Calu3 (cell line): Measurements from ENCODE around the gene DIAPH2. TPM values are rescaled to one million over a fixed set of nuclear protein-coding genes. Genes with fewer than 3 reads are reported as not detected.

Source experiments
- BruUV-seq: library from RNA; stranded (reverse); fragments of 400-500 nt; replicated peaks from 2 replicates; lab custom pipeline; 2021; lab: Mats Ljungman, UMichigan
- CTCF ChIA-PET: fragments of 300-600 bp; sonication (Branson Sonifier 250); formaldehyde crosslinking; loops from one replicate; lab custom pipeline; 2022; ENCODE audit warnings: antibody characterized with exemption; lab: Charles Lee
- DNase-seq: peaks from one replicate; pipeline ENCODE4 v3.0.0; 2022
- H3K27ac Mint-ChIP-seq: one replicate; pipeline ENCODE4 v1.8.0; 2022; ENCODE audit warnings: mixed read lengths; ENCODE audit not compliant: unreplicated experiment
- H3K27me3 Mint-ChIP-seq: one replicate; pipeline ENCODE4 v1.8.0; 2022; ENCODE audit warnings: mixed read lengths; ENCODE audit not compliant: unreplicated experiment
- H3K36me3 Mint-ChIP-seq: one replicate; pipeline ENCODE4 v1.8.0; 2022; ENCODE audit warnings: mild to moderate bottlenecking, moderate library complexity, mixed read lengths; ENCODE audit not compliant: insufficient read depth, unreplicated experiment
- H3K4me1 Mint-ChIP-seq: one replicate; pipeline ENCODE4 v1.8.0; 2022; ENCODE audit warnings: mild to moderate bottlenecking, low read depth, mixed read lengths; ENCODE audit not compliant: unreplicated experiment
- H3K4me3 Mint-ChIP-seq: one replicate; pipeline ENCODE4 v1.8.0; 2022; ENCODE audit warnings: mild to moderate bottlenecking, low read depth, moderate library complexity, mixed read lengths; ENCODE audit not compliant: unreplicated experiment
- H3K9me3 Mint-ChIP-seq: one replicate; pipeline ENCODE4 v1.8.0; 2022; ENCODE audit warnings: low read depth, mixed read lengths; ENCODE audit not compliant: unreplicated experiment
- intact Hi-C: fragments of 100-400 bp; cut with micrococcal nuclease; formaldehyde crosslinking; loops from one replicate; pipeline ENCODE4 v1.10.0; 2022; ENCODE audit not compliant: unreplicated experiment
- total RNA-seq: library from RNA; stranded (reverse); gene quantifications from 2 replicates; pipeline ENCODE4 v1.2.3, GENCODE V29; 2022
- TF ChIP-seq, protein P1 (sequence below): fragments of 200-600 bp; IDR thresholded peaks from one replicate; pipeline ENCODE4 v1.8.0; 2022; ENCODE audit warnings: antibody characterized with exemption; ENCODE audit not compliant: unreplicated experiment

The DIAPH2 gene
- total RNA-seq, 1 experiment from 2014 or later = 24.2 TPM

DNA sequence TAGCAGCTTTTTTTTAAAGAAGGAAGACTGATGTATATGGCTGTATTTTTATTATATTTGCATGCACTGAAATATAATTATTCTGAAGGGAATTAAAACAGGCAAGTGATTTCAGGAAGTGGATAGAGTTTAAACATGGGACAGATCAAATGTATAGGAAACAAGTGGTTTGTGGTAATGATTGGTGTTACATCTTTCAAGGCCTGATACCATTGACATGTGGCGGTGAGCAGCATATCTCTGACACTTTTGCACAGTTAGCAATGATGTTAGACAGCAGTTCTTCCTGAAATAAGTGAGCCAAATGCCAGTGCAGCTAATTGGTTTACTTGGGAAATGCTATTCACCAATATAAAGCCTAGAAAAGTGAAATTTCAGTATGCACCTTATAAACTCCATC, 471.2 kb downstream of the DIAPH2 start:
- Mint-ChIP-seq H3K4me3 (no peak overlapping the region), H3K27ac (no peak overlapping the region), H3K4me1 (peaks cover 9% of the 10 kb centered on the region), H3K9me3 (peaks cover 2% of the 10 kb centered on the region), H3K36me3 (no peaks in the 10 kb centered on the region), H3K27me3 (no peaks in the 10 kb centered on the region)
- TF ChIP-seq, protein P1, sequence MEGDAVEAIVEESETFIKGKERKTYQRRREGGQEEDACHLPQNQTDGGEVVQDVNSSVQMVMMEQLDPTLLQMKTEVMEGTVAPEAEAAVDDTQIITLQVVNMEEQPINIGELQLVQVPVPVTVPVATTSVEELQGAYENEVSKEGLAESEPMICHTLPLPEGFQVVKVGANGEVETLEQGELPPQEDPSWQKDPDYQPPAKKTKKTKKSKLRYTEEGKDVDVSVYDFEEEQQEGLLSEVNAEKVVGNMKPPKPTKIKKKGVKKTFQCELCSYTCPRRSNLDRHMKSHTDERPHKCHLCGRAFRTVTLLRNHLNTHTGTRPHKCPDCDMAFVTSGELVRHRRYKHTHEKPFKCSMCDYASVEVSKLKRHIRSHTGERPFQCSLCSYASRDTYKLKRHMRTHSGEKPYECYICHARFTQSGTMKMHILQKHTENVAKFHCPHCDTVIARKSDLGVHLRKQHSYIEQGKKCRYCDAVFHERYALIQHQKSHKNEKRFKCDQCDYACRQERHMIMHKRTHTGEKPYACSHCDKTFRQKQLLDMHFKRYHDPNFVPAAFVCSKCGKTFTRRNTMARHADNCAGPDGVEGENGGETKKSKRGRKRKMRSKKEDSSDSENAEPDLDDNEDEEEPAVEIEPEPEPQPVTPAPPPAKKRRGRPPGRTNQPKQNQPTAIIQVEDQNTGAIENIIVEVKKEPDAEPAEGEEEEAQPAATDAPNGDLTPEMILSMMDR = no peak
- BruUV-seq = no TSS peak
- intact Hi-C loops = no loop called here
- CTCF ChIA-PET = no interaction called here
- DNase-seq = no peak

DNA sequence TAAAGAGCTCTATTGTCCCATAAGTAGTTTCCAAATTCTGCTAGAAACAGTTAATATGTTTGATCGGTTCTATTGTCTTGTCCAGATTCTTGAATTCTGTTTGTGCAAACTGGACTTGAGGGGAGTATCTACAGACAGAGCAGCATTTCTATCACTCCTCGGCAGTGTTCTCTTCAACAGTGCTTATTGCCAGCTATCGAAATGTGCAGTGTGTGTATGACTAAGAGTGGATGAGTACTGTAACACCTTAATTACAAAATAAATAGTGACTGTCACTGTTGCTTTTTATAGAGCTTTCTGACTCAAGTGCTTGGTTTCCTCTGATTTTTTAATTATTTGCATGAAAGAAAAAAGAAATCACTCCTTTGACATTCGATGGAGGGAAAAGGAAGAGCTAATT, 473.6 kb downstream of the DIAPH2 start:
- intact Hi-C loops = no loop called here
- TF ChIP-seq, protein P1 = no peak
- CTCF ChIA-PET = interaction anchor here (0.6 kb wide), 1 partner anchor 551 kb away, joined by 5 read pairs; no protein-coding TSS in a partner anchor
- BruUV-seq = no TSS peak
- Mint-ChIP-seq H3K27ac (peak overlapping the region; percentile 70), H3K4me3 (no peak overlapping the region), H3K4me1 (peaks cover 22% of the 10 kb centered on the region), H3K9me3 (no peaks in the 10 kb centered on the region), H3K27me3 (no peaks in the 10 kb centered on the region), H3K36me3 (no peaks in the 10 kb centered on the region)
- DNase-seq = no peak

DNA sequence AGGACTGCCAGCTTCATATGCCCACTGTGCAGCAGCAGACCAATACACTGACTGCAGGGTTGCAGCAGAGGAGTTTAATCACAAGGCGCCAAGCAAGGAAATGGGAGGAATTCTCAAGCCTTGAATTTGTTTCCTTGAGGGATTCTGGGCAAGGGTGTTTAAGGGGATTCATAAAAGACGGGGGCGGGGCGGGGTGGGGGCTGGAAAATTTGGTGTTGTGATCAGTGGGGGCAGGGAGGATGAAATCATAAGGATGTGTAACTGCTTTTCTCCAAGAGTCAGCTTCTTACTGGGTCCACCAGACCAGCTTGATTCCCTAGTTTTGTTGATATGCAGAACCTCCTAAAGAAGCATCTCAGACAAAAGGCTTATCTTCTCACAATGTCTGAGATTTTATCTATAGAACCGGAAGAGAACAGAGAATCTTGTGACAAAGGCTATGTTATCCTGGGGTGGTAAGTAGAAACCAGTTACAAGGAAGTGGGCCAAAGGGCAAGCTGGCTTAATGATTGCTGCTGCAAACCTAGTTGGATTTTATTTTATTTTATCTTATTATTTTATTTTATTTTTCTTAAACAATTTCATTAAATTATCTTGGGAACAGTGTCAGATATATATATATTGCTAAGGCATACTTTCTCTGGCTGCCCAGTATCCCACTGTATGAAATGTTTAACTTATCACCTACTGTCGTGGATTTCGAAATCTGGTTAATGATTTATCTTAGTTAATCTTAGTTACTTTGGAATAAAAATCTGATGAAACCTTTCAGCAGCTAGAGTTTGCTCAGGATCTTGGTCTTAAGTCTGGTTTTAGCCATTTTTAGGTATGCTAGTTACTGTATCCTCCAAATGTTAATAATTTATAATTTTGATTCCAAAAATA, 475.5 kb downstream of the DIAPH2 start:
- Mint-ChIP-seq H3K9me3 (no peaks in the 10 kb centered on the region), H3K4me1 (peaks cover 24% of the 10 kb centered on the region), H3K36me3 (no peaks in the 10 kb centered on the region), H3K27me3 (no peaks in the 10 kb centered on the region), H3K4me3 (peak overlapping the region; percentile 40), H3K27ac (peak overlapping the region; percentile 87)
- TF ChIP-seq, protein P1 = no peak
- CTCF ChIA-PET = interaction anchor here (0.5 to 0.7 kb wide), 3 partner anchors 10 to 169 kb away, joined by 3 to 7 read pairs (median 3); no protein-coding TSS in a partner anchor
- peak; percentile 33 for DNase-seq
- intact Hi-C loops = loop anchor here (5.0 kb wide), 1 partner anchor 67 kb away; no protein-coding TSS in a partner anchor
- no TSS peak for BruUV-seq

DNA sequence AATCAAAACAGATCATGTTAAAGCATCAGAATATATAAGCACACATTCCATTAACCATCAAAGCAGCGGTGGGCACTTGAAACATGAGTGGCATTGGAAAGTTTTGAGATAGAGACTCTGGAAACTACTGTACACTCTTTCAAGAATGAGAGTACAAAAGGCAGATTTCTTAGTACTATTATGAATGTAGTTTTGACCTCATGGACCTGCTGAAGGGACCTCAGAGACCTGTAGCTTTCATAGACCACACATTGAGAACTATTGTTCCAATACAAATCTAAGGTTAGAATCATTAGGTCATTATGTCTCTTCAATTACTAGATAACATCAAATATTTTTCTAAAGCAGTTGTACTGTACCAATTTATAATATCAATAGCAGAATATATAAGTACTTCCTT, 482.7 kb downstream of the DIAPH2 start:
- H3K4me3 Mint-ChIP-seq = no peak overlapping the region
- no peaks in the 10 kb centered on the region for H3K9me3 Mint-ChIP-seq
- H3K27ac Mint-ChIP-seq = no peak overlapping the region
- intact Hi-C loops = no loop called here
- H3K36me3 Mint-ChIP-seq = no peaks in the 10 kb centered on the region
- TF ChIP-seq, protein P1 = no peak
- CTCF ChIA-PET = no interaction called here
- no peak for DNase-seq
- no peaks in the 10 kb centered on the region for H3K27me3 Mint-ChIP-seq
- BruUV-seq = no TSS peak
- peaks cover 11% of the 10 kb centered on the region for H3K4me1 Mint-ChIP-seq
